Activated naive CD8-positive, alpha-beta T cell treated with anti-CD3 and anti-CD28 coated beads, Interleukin-2, amount 10 ng/mL, durations not matched to agents 7 days and 5 days (primary cell): ENCODE measurements around the gene OR4C3. TPM values are rescaled to one million over a fixed set of nuclear protein-coding genes. Genes with fewer than 3 reads are reported as not detected.

ENCODE experiments used
- total RNA-seq, 2 experiments: library from RNA; stranded (reverse); gene quantifications; one replicate each; pipeline ENCODE4 v1.2.3, GENCODE V29; 2021

OR4C3 gene
- total RNA-seq, 2 experiments from 2014 or later, result not detected

Other genes starting within 250 kb of the OR4C3 start
- not detected for gene OR4B1, start 108.1 kb upstream of the OR4C3 start, total RNA-seq
- not detected for gene OR4X2, start 79.8 kb upstream of the OR4C3 start, total RNA-seq
- gene OR4X1, start 61.1 kb upstream of the OR4C3 start, total RNA-seq, result not detected
- not detected for gene OR4S1, start 18.7 kb upstream of the OR4C3 start, total RNA-seq
- gene OR4C5, start 41.5 kb downstream of the OR4C3 start, total RNA-seq, result not detected
- not detected for gene OR4A47, start 163.9 kb downstream of the OR4C3 start, total RNA-seq